GM18861 (cell line): ENCODE measurements around the gene IZUMO1.

ENCODE experiments used
- ATAC-seq: cut with Tn5 transposase; IDR thresholded peaks from one replicate; pipeline ENCODE4 v1.9.1; 2021; ENCODE audit not compliant: unreplicated experiment

IZUMO1 gene

DNA sequence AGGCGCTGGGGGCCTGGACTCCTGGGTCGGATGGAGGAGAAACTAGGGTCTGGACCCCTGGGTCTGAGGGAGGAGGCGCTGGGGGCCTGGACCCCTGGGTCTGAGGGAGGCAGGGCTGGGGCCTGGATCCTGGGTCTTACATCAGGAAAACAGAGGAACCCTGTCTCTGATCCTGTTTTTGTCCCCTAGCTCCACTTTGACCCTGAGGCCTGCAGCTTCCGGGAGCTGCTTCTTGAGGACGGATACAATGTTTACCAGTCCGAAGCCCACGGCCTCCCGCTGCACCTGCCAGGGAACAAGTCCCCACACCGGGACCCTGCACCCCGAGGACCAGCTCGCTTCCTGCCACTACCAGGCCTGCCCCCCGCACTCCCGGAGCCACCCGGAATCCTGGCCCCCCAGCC lies 11.0 kb upstream of the IZUMO1 start:
- ATAC-seq: no peak

DNA sequence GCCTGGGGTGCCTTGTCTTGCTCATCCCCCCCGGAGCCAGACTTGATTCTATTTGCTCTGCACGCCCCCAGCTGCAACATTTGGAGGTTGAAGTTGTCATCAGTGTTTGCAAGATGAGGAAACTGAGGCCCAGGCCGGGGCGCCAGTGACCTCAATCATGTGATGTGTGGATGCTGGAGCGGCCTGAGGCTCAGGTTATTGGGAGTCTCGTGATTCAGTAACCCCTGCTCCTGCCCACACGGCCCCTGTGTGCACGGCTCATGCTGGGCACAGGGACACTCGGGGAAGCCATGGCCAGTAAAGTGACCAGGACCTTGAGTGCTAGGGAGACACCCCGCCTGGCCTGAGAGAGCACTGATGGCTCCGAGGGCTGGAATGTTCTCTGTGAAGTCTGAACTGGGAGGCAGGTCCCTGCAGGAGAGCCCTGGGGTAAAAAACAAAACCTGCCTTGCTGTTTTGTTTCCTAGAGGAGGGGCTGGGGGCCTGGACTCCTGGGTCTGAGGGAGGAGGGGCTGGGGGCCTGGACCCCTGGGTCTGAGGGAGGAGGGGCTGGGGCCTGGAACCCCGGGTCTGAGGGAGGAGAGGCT lies 10.5 kb upstream of the IZUMO1 start:
- no peak for ATAC-seq

DNA sequence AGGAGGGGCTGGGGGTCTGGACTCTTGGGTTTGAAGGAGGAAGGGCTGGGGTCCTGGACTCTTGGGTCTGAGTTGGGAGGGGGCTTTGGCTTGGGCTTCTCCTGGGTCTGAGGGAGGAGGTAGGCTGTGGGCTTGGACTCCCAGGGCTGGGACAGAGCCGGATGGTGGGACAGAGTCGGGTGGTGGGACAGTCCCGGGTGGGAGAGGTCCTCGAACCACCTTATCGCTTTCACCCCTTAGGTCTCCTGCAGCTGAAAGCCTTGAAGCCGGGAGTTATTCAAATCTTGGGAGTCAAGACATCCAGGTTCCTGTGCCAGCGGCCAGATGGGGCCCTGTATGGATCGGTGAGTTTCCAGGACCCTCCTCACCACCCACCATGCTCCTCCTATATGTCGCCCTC lies 10.0 kb upstream of the IZUMO1 start:
- no peak for ATAC-seq

DNA sequence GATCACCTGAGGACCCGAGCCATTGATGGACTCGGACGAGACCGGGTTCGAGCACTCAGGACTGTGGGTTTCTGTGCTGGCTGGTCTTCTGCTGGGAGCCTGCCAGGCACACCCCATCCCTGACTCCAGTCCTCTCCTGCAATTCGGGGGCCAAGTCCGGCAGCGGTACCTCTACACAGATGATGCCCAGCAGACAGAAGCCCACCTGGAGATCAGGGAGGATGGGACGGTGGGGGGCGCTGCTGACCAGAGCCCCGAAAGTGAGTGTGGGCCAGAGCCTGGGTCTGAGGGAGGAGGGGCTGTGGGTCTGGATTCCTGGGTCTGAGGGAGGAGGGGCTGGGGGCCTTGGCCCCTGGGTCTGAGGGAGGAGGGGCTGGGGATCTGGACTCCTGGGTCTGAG lies 9.5 kb upstream of the IZUMO1 start:
- no peak for ATAC-seq

DNA sequence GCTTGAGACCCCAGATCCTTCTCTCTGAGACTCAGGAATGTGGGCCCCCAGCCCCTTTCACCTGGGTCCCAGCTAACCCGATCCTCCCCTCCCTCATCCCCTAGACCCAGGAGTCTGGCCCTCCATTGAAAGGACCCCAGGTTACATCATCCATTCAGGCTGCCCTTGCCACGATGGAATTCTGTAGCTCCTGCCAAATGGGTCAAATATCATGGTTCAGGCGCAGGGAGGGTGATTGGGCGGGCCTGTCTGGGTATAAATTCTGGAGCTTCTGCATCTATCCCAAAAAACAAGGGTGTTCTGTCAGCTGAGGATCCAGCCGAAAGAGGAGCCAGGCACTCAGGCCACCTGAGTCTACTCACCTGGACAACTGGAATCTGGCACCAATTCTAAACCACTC lies 9.1 kb upstream of the IZUMO1 start:
- no peak for ATAC-seq

DNA sequence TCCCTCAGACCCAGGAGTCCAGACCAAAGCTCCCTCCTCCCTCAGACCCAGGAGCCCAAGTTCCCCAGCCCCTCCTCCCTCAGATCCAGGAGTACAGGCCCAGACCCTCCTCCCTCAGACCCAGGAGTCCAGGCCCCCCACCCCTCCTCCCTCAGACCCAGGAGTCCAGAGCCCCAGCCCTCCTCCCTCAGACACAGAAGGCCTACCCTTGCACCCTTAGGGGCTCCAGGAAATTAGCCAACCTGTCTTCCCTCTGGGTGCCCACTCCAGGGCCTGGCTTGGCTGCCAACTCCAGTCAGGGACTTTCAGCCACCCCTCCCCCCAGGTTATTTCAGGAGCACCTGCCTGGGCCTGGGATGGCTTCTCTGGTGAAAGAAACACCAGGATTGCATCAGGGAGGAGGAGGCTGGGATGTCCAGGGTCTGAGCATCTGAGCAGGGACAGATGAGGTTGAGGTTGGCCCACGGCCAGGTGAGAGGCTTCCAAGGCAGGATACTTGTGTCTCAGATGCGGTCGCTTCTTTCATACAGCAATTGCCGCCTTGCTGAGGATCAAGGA lies 8.5 kb upstream of the IZUMO1 start, which contains the start of gene FGF21:
Gene FGF21 (plus strand): TSS at position 441 of the 558 bp plus-strand sequence. CDS start 713 bp downstream, outside the sequence.
- no peak for ATAC-seq

DNA sequence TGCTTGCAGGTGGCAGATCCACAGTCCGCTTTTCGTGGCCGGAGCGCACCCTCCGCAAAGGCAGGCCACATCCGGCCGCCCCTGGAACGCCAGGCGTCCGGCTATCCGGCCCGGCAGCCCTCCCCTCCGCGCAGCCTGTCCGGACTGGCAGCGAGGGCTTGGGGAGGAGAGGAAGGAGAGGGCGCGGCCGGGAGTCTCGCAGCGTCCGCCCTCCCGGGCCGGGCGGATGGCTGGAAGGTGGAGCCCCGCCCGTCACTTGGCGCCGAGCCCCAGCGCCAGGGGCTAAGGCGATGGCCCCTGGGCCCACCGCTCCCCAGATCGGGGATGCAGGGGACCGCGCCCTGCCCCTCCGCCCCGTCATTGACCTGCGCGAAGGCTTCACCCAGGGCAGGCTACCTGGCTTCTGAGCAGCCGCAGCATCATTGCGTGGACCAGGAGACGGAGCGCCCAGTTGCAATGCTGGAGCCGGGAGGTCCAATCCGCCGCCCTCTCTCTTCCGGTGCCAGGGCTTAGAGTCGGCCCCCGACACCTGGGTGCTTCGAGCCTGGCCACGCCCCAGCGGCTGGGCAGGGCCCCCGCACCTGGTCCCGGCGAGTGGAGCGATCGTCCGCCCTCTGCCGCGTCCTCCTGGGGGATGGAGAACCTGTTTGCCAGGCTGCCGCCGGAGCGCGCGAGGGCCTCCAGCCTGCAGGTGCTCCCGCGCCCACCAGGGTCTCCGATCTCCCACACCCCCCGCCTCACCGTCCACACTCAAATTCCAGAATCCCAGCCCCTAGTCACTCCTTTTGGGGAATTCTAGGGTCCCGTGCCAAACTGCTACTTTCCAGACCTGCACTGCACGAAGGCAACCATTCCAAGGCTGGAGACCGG lies 6.0 kb upstream of the IZUMO1 start, which contains the start of gene FUT1:
Gene FUT1 (minus strand): TSS at position 146 of the 870 bp plus-strand sequence. CDS start 1,360 bp downstream, outside the sequence.
- ATAC-seq: no peak

DNA sequence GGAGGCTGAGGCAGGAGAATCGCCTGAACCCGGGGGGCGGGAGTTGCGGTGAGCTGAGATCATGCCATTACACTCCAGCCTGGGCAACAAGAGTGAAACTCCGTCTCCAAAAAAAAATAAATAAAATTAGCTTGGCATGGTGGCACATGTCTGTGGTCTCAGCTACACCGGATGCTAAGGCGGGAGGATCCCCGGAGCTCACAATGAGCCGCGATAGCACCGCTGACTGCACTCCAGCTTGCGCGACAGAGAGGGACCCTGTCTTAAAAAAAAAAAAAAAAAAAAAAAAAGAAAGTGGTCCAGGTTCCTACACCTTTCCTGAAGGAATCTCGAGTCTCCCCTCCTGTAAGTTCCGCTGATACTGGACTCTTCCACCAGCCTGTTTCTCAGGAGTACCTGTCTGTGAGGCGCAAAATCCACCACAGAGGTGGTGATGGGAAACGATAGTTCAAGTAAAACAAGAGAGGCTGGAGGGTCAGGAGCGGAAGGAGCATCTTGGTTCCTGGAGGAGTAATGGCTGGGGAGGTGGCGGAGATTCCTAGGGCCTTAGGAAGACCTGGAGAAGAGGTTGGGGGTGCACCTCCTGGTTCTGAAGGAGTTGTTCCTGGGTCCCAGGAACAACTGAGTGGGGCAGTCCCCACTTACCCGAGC lies 5.3 kb upstream of the IZUMO1 start:
- no peak for ATAC-seq

DNA sequence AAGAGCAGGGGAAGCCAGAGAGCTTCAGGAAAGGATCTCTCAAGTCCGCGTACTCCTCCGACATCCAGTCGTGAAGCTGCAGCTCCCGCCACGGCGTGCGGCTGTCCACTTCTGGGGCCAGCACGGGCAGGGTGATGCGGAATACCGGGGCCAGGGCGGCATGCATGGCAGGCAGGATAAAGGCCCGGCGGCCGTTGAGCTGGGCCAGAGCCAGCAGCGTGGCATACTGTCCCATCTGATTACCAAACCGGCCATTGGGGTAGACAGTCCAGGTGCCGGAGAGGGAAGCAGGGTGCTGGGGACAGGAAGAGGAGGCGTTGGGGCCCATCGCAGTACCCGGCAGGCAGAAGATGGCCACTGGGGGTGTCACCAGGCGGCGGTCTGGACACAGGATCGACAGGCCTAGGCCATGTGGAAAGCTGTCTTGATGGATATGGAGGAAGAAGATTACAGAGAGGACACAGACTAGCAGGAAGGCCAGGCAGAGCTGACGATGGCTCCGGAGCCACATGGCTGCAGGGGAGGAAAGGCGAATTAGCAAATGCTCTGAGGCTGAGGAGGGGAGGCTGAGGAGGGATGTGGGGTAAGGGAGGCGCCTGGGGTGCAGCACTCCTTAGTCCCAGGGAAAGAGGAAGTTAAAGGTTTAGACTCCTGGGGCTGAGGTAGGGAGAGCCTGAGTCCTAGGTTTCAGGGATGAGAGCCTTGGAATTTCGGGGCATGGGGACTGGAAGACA lies 4.2 kb upstream of the IZUMO1 start:
- no peak for ATAC-seq

DNA sequence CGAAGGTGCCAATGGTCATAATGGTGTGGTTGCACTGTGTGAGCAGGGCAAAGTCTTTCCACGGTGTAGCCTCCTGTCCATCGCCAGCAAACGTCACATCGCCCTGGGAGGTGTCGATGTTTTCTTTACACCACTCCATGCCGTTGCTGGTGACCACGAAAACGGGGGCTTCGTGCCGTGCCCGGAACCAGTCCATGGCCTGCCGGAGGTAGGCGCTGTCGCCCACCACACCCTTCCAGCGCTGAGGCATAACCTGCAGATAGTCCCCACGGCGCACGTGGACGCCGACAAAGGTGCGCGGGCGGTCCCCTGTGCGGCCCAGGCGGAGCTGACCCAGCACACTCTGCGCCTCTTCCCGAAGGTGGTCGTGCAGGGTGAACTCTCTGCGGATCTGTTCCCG lies 3.6 kb upstream of the IZUMO1 start:
- ATAC-seq: no peak

DNA sequence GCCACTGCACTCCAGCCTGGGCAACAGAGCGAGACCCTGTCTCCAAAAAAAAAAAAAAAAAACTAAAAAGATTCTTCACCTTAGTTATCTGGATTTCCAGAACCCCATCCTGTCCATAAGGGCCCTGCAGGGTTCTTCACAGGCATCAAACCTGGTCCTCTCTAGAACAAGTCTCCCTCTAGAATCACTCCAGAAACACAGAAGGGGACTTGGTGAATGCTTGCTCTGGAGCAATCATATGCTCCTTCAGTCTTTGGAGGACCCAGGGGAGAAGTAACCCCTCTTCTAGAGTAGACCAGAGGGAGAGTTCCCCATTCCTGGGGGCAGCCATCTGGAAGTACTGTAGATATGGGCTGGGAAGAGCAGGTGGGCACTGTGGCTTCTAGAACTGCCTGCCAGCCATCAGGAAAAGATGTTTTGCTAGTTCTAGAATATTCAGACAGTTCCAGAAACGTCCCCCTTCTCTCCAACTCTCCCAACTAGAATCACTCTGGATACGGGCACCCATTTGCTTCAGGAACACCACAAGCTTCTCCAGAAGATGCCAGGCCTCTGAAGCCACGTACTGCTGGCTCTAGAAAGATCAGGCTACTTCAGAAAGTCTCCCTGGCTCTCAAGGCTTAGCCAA lies 3.0 kb upstream of the IZUMO1 start:
- no peak for ATAC-seq

DNA sequence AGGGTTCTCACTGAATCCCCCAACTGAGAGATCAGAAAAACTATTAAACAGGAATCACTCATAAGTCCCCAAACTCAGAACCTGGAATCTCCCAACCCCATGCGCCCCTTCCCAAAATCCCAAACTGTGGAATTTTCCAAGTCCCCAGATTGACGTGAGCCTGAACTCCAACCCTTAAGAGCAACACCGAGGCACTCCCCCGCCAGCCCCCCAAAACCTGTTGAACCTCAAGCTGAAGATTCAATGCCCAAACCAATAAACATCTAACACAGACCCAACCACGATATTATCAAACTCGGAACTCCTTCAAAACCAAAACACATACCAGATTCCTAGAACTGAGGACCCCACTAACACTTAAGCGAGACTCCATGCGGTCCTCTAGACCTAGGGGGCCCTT lies 599 bp downstream of the IZUMO1 start:
- ATAC-seq: no peak

DNA sequence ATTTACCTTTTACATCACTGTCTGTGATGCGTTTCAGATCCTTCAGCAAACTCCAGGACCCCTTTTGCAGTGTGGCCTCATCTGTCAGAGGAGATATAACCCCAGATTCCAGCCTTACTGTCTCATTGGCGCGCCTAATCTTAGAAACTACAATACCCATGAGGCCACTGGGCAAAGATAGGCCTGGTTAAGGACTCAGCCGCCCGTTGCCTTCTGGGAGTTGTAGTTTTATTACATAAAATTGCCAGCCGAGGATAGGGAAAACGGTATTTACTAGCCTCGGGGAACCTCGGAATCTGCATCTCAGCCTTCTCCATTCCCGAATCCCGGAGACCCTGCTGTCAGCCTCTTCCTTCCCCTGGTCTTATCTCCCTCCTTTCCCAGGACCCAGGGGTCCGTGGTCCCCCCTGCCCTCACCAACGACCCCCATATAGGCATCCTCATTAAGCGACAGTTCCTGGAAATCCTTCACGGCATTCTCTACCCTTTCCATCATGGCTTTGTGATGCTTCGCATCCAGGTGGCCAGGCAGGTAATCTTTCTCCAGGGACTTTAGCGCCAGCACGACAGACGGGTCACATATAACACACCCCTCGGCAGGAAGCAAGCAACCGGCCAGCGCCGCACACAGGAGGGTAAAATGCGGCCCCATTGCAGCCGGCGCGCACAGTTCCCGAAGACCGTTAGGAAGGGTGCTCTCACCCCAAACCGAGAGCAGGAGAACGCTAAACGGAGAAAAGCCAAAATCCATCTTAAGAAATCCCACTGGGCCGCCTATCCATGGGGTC lies 1.3 kb downstream of the IZUMO1 start:
- no peak for ATAC-seq

DNA sequence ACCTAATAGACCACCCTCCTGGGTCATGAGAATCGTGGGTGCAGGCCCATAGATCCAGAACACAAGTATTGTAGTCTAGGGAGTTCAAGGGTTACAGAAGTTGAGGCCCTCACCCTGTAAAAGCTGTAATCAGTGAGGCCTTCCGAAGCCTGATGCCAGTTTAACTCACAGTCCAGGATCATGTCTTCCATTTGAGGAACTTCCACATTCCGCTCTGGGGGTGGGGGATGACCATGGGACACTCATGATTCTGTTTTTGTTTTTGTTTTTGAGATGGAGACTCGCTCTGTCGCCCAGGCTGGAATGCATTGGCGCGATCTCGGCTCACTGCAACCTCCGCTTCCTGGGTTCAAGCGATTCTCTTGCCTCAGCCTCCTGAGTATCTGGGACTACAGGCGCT lies 4.6 kb downstream of the IZUMO1 start:
- ATAC-seq: no peak

DNA sequence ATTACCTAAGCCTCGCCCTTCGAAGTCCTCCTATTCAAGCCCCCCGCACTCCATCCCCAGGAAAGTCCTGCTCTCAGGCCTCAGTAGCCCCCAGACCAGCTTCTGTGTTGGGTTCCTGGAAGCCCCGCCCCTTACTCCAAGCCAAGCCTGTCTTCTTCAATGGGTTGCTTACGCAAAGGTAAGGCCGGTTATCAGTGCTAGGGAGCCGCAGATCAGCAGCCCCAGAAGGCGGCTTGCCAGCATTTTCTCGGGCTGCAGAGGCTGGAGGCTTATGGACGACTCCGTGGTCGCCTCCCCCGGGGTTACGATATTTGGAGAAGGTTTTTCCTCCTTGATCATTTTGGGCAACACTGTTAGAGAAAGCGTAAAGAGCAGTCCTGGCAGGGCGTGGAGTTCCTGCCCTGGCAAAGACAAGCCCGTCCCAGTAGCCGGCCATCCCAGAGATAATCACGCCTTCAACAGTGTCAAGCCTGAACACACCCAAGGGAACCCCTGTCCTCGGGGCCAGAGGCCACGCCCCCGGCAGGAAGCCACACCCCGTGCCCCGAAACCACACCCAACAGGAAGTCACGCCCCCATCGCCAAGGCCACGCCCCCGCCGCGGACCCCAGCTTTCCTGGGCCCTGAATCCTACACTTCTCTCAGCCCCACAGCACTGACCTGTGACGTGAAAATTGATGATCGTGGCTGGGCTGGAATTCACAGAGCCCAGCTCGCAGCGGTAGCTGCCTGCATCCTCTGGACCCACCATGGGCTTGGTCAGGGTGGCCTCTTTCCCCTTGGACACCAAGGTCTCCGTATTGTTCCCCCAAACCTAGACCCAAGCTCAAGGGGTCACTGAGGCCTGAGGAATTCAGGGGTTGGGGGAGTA lies 5.3 kb downstream of the IZUMO1 start:
- ATAC-seq: no peak

DNA sequence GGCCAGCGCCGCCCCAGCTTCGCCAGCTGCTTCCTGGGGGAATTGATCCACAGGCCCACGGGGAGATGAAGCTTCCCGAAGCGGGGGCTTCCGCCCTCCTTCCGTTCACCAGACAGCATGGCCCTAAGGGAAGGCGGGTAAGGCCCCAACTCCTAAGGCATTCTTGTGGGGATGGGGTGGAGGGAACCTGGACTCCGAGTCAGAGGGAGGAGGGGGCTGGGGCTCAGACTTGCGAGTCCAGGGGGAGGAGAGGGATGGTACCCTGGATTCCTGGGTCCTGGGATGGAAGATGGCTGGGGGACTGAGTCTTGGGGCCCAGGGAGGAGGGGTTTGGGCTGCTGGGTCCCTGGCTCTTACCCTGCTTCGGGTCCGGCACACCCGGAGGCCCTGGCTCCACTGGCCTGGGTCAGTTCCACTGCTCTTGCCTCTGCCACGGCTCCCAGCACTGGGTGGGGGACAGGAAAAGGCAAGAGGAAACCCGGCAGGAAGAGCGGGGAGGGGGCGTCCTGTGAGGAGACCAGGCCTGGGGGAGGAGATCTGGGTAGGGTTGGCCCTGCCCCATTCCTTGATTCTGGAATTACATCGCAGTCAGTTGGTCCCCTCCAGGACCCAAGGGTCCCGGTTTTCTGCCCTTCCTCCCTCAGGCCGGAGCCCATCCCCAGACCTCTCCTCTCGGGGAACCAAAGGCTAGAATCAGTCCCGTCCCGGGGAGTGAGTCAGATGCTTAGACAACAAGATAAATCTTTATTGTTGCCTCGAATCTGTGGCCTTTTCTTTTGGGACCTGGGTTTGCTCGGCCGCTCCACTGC lies 6.3 kb downstream of the IZUMO1 start, which contains the start of gene RASIP1:
Gene RASIP1 (minus strand): TSS at position 447 of the 809 bp plus-strand sequence. CDS start 328 bp downstream, at position 119.
- no peak for ATAC-seq

DNA sequence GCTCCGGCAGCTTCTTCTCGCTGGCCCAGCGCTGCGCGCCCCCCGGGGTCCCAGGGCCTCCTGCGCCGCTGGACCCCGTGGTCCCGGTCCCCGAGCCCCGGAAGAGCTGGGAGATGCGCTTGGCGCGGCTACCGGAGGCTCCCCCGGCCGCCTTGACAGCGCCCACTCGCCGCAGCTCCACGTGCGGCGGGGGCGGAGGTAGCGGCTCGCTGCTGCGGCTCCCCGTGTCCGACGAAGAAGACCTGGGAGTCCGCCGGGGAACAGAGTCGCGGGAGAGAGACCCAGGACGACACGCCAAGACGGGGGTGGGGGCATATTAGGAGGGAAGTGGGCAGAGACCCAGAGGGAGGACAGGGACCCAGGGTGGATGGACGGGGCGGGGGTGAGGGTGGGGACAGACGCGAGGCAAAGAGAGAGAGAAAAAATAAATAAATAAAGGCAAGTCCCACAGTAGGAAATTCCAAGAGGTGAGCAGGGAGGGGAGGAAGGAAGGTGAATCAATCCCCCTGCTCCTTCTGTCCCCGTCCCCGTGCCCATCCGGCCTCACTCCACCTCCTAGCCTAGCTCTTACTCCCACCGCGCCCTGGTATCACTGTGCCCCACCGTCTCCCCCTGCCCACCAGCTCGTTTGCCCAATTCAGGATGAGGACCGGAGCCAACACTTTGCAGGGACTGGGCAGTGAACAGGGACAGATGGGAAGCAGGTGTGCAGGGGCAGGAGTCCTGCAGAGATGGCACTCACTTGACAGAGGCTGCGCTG lies 7.1 kb downstream of the IZUMO1 start:
- no peak for ATAC-seq
